ENCODE measurements around the gene INTS7.
A peak's percentile ranks its signal among the peaks of the same experiment; 100 is the strongest.

The INTS7 gene, protein sequence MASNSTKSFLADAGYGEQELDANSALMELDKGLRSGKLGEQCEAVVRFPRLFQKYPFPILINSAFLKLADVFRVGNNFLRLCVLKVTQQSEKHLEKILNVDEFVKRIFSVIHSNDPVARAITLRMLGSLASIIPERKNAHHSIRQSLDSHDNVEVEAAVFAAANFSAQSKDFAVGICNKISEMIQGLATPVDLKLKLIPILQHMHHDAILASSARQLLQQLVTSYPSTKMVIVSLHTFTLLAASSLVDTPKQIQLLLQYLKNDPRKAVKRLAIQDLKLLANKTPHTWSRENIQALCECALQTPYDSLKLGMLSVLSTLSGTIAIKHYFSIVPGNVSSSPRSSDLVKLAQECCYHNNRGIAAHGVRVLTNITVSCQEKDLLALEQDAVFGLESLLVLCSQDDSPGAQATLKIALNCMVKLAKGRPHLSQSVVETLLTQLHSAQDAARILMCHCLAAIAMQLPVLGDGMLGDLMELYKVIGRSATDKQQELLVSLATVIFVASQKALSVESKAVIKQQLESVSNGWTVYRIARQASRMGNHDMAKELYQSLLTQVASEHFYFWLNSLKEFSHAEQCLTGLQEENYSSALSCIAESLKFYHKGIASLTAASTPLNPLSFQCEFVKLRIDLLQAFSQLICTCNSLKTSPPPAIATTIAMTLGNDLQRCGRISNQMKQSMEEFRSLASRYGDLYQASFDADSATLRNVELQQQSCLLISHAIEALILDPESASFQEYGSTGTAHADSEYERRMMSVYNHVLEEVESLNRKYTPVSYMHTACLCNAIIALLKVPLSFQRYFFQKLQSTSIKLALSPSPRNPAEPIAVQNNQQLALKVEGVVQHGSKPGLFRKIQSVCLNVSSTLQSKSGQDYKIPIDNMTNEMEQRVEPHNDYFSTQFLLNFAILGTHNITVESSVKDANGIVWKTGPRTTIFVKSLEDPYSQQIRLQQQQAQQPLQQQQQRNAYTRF

DNA sequence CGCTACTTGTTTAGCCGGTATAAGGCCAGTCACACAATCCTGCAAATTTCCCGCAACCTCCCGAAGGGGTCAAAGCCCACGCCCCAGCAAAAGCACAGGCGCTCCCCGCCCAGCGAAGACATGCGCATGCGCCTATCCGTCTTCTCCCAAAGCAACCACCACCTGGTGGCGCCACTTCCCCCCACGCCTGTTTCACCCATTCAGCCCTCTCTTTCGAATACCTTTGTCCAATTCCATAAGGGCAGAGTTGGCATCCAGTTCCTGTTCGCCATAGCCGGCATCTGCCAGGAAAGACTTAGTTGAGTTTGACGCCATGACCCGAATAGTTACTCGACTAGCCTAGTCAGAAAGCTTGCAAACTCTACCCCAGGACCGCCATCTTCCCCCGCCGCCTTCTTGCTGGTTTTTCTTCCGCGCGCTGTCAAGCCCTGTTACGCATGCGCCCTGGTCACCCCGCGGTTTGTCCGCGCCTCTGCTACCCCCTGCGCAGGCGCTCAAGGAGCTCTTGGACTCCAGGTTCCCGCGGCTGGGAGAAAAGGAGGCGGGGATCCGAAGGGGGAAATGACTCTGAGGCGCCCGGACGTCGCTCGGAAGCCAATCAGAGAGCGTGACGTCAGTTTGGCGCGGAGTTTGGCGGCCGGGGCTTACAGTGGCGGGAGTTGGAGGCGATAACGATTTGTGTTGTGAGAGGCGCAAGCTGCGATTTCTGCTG, at the start of gene INTS7, which contains the start of gene DTL:
INTS7 (minus strand) TSS at position 435 of the 712 bp plus-strand sequence; CDS start at position 315, 120 bp downstream.
DTL (plus strand) TSS at position 626 of the 712 bp plus-strand sequence. CDS start 143 bp downstream, outside the sequence.
- DNase-seq: peak; percentile 99

DNA sequence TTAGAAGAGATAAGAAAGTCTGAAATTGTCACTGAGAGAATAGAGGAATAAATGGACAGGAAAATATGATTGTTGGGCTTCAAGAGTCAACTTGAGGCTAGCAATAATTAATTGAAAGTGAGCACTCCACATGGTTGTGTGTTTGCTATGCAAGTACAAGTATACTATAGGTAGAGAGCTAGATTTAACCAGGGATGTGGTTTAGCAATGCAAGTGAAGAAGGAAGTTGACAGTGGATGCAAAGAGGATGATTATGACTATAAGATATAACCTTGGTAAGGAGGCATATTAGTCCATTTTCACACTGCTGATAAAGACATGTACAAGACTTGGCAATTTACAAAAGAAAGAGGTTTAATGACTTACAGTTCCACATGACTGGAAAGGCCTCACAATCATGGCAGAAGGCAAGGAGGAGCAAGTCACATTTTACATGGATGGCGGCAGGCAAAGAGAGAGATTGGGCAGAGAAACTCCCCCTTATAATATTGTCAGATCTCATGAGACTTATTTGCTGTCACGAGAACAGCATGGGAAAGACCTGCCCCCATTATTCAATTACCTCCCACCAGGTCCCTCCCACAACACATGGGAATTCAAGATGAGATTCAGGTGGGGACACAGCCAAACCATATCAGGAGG, 47.5 kb upstream of the INTS7 start:
- no peak for DNase-seq

DNA sequence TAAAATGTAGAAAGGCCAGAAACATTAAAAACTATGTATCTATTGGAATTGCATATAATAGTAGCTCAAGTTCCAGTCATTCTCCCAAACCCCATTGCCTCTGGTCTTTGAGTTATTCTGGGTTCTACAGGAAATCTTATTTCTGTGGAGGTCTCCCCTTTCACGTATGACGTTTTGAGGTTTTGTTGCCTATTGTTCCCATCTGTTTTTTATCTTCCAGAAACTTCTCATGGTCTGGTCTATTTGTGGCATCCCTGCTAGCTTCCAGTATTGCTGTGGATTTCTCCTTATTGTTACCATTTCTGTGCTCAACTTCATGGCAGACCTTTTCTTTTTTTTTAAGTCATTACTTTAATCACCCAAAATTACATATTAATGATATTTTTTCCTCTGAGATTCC, 43.5 kb upstream of the INTS7 start:
- DNase-seq: no peak

DNA sequence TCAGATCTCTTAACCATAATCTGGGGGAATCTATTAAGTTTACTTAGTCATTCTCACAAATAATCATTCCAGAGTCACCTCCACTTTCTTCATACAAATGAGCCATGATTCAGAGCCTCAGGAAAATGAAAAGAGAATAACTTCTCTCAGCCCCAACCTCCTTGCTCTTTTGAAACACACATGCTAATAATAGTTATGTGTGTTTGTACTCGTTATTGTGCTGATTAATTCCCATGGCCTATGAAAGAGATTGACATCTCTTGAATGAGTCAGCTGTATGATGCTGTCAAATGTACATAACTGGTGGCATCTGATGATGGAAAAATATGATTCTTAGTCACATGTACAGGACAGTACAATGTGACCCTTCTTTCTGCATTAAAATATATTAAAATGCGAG, 41.7 kb upstream of the INTS7 start:
- no peak for DNase-seq

DNA sequence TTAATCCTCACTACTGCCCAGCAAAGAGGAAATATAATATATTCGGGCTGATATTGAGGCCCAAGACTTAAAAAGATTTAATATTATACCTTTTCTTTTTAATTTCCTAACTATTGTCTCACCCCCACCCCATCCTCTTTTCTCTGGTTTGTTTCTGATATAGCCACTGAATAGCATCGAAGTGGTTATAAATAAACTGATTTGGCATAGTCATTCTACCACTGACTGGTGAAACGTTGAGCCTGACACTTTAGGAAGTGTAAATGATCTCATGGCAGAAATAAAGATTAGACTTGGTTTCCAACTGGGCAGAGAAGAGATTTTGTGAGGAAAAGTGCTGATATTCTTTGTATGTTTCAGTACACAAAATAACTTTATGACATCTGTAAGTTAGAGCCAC, 39.5 kb upstream of the INTS7 start:
- no peak for DNase-seq

DNA sequence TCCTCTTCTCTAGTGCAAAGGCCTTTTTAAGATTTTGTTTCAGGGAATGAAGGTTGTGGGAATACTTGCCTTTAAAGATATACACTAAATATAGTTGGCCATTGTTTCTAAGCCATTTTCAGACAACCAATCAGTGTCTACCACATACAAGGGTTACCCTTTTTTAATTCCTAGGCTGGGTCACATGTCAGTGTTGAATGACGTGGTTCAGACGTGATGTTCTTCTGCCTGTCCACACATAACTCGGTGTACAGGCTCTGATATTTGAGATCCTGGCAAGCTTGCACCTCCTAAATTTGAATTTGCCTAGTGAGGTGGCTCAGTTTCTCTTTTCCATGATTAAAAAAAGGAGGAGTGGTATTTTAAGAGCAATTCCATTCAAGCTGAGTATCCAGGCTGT, 39.0 kb upstream of the INTS7 start:
- no peak for DNase-seq

DNA sequence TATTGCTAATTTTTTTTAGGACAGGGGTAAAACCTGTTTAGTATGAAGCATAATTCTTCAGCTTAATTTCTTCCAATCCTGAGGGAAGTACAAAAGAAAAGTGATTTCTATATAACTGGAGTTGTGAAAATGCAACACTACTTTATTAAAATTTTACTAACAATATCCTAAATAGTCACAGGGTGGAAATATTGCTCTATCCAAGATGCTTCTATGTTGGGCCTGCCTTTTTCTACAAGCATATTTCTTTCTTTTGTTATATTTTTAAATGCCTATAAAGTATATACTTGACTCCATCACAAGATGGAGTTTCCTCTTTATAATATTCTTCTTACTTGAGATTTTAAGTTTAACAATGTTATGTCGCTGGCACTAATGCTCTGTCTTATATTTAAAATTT, 38.1 kb upstream of the INTS7 start:
- no peak for DNase-seq

DNA sequence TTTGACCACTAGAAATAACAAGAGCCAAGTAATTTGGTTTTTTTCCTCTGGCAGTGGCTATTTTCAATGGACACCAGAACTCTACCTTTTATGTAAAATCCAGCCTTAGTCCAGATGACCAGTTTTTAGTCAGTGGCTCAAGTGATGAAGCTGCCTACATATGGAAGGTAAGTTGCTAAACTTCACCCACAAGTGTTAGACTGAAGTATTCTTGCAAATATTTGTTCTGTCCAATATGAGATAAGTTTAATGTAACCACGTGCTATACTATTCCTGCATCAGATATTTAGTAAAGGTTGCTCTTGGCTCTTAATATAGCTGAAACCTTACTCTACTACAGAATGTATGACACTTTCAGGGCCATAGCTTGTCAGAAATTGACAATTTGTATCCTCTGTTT, 36.7 kb upstream of the INTS7 start:
- no peak for DNase-seq

DNA sequence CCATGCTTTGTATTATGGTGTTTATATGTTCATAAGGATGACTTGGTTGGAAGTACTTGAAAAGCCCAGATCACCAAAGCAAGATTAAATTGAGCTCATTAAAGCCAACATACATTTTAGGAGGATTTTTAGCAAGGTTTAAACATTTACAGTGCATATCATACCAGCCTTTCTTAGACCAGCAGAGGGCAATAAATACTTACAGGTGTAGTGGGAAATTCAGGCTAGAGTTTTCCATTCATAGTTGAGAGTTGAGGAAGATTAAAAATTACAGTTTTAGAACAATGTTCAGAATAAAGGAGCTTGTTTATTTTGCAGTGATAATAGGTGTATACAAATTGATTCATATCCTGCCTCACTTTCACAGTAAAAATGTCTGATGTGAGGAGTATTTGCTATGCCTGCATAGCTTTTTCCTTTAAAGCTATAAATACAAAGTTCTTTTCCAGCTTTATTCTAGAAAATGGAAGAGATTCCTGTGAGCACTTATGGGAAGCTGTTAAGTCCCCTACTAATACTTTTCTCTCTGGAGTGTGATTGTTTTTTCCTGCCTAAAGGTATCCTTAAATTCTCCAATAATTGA, 35.5 kb upstream of the INTS7 start:
- peak; percentile 18 for DNase-seq

DNA sequence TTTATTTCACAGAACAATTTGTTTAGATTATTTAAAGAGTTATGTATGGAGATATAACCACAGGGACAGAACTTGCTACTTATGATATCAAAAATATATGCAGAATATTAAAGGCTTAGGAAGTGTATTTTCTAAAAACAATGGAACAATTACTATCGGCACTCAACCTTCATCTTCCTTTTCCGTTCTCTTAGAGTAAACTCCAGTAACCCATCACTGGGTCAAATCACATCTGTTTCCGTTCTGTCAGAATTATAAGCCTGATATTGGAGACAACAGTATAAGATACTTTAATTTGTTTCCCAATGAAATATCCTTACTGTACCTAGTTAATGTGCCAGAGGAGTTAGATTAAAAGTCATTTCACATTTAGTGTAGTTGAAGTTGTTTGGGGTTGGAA, 32.4 kb upstream of the INTS7 start:
- no peak for DNase-seq

DNA sequence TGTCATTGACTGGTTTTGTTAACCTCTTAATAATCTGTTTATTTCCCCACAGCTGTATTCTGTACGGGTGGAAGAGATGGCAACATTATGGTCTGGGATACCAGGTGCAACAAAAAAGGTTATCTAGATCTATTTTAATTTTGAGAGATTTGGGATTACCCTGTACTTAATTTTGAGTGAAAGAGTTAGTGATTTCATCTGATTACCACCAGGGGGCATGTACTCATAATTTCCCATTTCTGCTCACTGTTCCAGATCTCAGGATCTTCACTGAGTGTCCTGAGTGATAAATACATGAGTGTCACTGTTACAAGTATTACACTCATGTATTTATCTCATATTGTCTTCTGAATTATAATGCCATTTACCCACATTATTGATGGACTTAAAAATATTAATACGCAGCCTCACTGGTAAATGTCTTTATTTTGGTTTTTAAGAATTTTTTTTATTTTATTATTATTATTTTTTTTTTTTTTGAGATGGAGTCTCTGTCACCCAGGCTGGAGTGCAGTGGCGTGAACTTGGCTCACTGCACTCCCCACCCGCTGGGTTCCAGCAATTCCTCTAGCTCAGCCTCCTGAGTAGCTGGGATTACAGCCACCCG, 27.6 kb upstream of the INTS7 start:
- DNase-seq: peak; percentile 46

DNA sequence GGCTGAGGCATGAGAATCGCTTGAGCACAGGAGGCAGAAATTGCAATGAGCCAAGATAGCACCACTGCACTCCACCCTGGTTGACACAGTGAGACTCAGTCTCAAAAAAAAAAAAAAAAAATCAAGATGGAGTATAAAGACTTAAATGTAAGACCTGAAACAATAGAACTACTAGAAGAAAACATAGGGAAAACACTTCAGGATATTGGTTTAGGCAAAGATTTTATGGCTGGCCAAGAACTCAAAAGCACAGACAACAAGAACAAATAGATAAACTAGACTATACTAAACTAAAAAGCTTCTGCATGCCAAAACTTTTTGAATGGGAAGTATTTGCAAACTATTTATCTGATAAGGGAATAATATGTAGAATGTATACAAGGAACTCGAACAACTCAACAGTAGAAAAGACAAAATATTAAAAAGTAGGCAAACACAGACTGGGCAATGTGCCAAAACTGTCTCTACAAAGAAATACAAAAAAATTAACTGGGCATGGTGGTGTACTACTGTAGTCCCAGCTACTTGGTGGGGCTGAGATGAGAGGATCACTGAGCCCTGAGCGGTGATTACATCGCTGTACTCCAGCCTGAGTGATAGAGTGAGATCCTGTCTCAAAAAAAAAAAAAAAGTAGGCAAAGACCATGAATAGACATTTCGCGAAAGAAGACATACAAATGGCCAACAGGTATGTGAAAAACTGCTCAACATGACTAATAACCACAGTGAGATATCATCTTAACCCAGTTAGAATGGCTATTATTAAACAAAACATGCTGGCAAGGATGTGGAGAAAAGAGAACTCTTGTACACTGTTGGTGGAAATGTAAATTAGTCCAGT, 25.5 kb upstream of the INTS7 start:
- peak; percentile 3 for DNase-seq

DNA sequence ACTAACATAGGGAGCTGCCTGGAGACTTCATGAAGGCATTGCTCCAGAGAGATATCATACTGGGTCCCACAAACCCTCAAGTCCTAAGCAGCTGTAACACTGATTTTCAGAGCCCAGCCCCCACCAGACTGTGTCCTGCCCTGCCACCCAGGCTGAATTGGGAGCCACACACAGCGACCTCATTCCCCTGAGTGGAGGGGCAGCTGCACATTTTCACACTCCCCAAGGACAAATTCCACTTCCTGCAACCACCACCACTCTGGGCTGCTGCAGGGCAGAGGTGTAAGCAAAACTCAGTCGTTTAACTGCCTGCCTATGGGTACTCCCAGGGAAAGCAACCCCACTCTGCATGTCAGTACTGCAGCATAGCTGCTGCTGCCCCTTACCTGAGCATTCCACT, 20.0 kb upstream of the INTS7 start:
- no peak for DNase-seq

DNA sequence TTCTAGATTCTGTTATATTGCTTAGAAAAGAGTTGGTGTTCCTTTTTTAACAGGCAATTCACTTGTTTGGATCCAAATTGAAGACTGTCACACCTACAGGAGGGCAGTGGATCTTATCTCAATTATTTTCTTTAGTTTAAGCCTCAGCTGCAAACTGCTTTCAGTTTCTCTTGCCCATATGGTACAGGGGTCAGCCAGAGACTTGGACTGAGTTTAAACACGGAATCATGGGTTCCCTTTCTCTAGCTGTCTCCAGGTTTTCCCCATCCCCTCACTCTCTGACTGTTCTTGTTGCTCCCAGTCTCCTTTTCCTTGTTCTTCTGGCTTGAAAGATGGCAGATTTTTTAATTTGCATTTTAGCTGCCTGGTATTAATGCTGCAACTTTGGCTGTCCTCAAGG, 18.6 kb upstream of the INTS7 start:
- no peak for DNase-seq

DNA sequence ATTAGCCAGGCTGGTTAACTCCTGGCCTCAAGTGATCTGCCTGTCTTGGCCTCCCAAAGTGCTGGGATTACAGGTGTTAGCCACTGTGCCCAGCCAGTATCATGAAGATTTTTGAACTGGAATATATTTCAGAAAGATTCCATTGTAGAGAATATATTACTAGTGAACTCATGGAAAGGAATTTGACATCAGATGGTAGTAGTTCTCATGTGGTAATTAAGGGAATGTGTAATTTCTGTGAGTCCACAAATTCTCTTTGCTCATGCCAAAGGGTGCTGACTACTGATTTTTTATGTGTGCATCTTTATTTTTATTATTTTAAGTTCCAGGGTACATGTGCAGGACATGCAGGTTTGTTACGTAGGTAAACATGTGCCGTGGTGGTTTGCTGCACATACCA, 10.6 kb upstream of the INTS7 start:
- no peak for DNase-seq

DNA sequence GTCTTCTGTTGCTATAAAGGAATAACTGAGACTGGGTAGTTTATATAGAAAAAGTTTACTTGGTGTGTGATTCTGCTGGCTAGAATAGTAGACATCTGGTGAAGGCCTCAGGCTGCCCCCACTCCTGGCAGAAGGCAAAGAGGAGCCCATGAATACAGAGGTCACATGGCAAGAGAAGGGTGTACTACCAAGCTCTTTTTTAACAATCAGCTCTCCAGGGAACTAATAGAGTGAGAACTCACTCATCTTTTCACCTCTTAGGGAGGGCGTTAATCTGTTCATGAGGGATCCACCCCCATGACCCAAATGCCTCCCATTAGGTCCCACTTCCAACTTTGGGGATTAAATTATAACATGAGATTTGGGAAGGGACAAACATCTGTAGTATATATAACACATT, 9.5 kb upstream of the INTS7 start:
- DNase-seq: no peak

DNA sequence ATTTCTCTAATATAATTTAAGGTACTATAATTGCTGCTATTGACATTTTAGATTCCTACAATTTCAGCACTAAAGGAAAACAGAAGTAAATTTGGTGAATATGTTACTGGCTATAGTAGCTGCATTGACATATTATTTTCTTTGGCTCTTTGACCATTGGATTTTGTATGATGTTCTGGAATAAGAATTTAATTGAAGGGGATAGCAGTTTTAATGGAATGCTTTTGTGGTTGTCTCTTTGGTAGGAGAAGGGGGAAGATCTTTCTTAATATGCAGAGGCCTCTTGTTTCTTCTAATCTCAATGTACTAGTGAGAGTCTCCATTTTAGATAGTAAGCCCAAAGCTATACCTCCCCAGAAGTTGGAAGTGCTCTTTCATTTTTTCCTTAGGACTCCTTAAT, 7.1 kb upstream of the INTS7 start:
- DNase-seq: no peak

DNA sequence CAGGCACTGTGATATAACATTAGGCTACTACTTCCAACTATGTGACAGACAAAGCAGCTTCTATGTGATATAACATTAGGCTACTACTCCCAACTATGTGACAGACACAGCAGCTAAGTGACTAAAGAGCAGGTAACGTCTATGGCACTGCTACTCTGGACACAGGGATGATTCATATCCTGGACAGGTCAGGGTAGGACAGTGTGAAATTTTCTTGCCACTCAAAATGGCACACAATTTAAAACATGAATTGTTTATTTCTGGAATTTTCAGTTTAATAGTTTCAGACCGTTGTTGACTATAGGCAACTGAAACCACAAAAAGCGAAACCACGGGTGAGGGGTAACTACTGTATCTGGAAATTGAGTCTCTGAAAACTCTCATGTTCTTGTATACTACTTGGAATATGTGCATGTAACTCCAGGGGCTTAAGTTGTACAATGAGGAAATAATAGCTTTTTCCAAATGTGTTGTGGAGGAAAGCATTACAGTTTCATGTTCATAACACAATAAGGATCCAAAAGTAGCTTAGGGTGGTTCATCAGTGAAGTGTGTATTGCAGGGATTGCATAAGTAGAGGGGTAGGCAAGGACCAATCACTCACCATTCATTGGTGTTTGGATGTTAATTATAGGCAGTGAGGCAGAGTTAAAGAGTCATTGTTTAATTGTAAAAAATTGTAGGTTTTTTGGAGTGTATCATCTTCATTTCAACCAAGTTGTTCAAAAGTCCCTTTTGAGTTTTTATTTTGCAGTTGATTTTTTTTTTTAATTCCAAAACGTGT, 5.5 kb upstream of the INTS7 start:
- no peak for DNase-seq

DNA sequence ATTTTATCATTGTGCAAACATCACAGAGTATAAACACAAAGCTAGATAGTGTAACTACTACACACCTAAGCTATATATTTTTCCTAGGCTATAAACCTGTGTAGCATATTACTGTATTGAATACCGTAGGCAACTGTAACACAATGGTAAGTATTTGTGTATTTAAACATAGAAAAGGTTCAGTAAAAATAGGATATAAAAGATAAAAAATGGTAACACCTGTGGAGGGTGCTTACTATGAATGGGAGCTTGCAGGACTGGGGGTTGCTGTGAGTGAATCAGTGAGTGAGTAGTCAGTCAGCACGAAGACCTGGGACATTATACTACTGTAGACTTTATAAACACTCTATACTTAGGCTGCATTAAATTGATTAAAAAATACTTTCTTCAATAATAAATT, 4.3 kb upstream of the INTS7 start:
- no peak for DNase-seq

DNA sequence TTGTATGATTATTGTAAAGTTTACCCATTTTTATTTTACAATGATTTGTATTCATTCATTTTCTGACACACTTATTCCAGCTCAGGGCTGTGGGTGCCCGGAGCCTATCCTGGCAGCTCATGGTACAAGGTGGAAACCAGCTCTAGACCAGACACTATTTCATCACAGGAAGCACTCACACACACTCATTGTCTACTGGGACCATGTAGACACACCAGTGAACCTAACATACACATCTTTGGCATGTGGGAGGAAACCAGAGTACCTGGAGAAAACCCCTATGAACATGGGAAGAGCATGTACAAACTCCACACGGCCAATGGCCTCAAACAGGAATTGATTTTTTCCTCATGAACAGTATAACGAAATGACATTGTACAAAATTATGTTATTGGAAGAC, 2.5 kb upstream of the INTS7 start:
- DNase-seq: no peak

All from COR-L47 (cell line).